K562 (cell line): ENCODE results near the gene SLIT1. TPM values are rescaled to one million over a fixed set of nuclear protein-coding genes. Genes with fewer than 3 reads are reported as not detected.

Source experiments
- AFF4 ChIP-seq: sonication (generic); formaldehyde crosslinking; IDR thresholded peaks from 2 replicates; pipeline ENCODE4 v1.8.0; 2023; ENCODE audit warnings: mild to moderate bottlenecking, missing genetic modification reagents
- CREB5 ChIP-seq: fragments of 250-450 bp; sonication (Bioruptor Pico); IDR thresholded peaks from 2 replicates; pipeline ENCODE4 v1.5.0; 2020; ENCODE audit warnings: mild to moderate bottlenecking
- CREM ChIP-seq: IDR thresholded peaks from 2 replicates; pipeline ENCODE4 v1.6.1; 2014; ENCODE audit warnings: antibody characterized with exemption, low read depth
- HES1 ChIP-seq: fragments of 450-650 bp; IDR thresholded peaks from 2 replicates; pipeline ENCODE4 v1.6.1; 2016; ENCODE audit warnings: low read depth, mild to moderate bottlenecking, moderate library complexity
- IFI16 ChIP-seq: fragments of 250-450 bp; sonication (Bioruptor Pico); IDR thresholded peaks from 2 replicates; pipeline ENCODE4 v2.1.2; 2022; ENCODE audit warnings: mild to moderate bottlenecking, inconsistent platforms
- JUNB ChIP-seq: fragments of 450-650 bp; formaldehyde crosslinking; conservative IDR thresholded peaks from 2 replicates; pipeline ENCODE4 v1.4.0; 2020; ENCODE audit warnings: mild to moderate bottlenecking
- PHB2 ChIP-seq: fragments of 450-650 bp; IDR thresholded peaks from 2 replicates; pipeline ENCODE4 v1.6.1; 2017; ENCODE audit warnings: low read depth
- RAD21 ChIP-seq, 2 experiments: fragments of 250-450 bp in 1 of 2; fragments of 450-650 bp in 1 of 2; sonication (Bioruptor Pico) in 1 of 2; formaldehyde crosslinking in 1 of 2; IDR thresholded peaks in 1 of 2; conservative IDR thresholded peaks in 1 of 2; 2 replicates each; pipeline versions ENCODE4 v1.4.0 to v1.8.0; 2020 to 2022; ENCODE audit warnings: mild to moderate bottlenecking in 2 of 2, moderate library complexity in 1 of 2
- SMAD1 ChIP-seq: fragments of 150-350 bp; IDR thresholded peaks from 2 replicates; pipeline ENCODE4 v1.6.1; 2014; ENCODE audit warnings: low read length, low read depth; ENCODE audit not compliant: partially characterized antibody
- THAP7 ChIP-seq: fragments of 250-450 bp; sonication (Bioruptor Pico); IDR thresholded peaks from 2 replicates; pipeline ENCODE4 v1.5.0; 2021
- ZBTB11 ChIP-seq, 3 experiments: fragments of 200-800 bp in 1 of 3; fragments of 250-450 bp in 1 of 3; fragments of 450-650 bp in 1 of 3; sonication (Bioruptor Pico) in 1 of 3; sonication (Bioruptor generic) in 1 of 3; formaldehyde crosslinking in 1 of 3; IDR thresholded peaks; 2 replicates each; pipeline versions ENCODE4 v1.6.1 to v1.8.0; 2016 to 2022; ENCODE audit warnings: mild to moderate bottlenecking in 2 of 3, missing genetic modification characterization in 2 of 3, missing compliant biosample characterization in 1 of 3, moderate library complexity in 1 of 3
- ZBTB2 ChIP-seq: fragments of 450-650 bp; IDR thresholded peaks from 2 replicates; pipeline ENCODE4 v1.6.1; 2016; ENCODE audit warnings: antibody characterized with exemption
- ZBTB8A ChIP-seq: fragments of 450-650 bp; IDR thresholded peaks from 2 replicates; pipeline ENCODE4 v1.6.1; 2018; ENCODE audit warnings: mild to moderate bottlenecking, moderate library complexity; ENCODE audit not compliant: partially characterized antibody
- ZEB2 ChIP-seq: fragments of 450-650 bp; IDR thresholded peaks from 2 replicates; pipeline ENCODE4 v1.6.1; 2016
- ZFP36 ChIP-seq: fragments of 150-350 bp; IDR thresholded peaks from 2 replicates; pipeline ENCODE4 v1.6.1; 2018; ENCODE audit warnings: low read length, low read depth; ENCODE audit not compliant: partially characterized antibody
- polyA plus RNA-seq, 8 experiments: library from polyadenylated mRNA; depleted of rRNA in 4 of 8; stranded (reverse) in 5 of 8; unstranded in 3 of 8; fragments of >200 nt; fragmentation: Nextera tagmentation in 2 of 8; fragmentation: Illumina TruSeq in 1 of 8; extraction: Ambion mirVana in 2 of 8; extraction: Trizol in 1 of 8; gene quantifications; 2 replicates each; pipeline versions ENCODE4 v1.2.1 to v1.2.3, GENCODE V29; 2011 to 2014; ENCODE audit warnings: inconsistent platforms in 1 of 8, missing spikeins in 1 of 8
- total RNA-seq, 7 experiments: library from RNA; depleted of rRNA in 6 of 7; stranded (reverse); fragments of >200 nt in 6 of 7; fragmentation: Illumina TruSeq in 2 of 7; extraction: Trizol in 2 of 7; gene quantifications; 2 replicates each; pipeline versions ENCODE4 v1.2.1 to v1.2.3, GENCODE V29; 2011 to 2021; ENCODE audit warnings: low replicate concordance in 1 of 7

SLIT1 gene
- total and polyA plus RNA-seq, 9 of the 15 experiments (the other 6 are each of a cell fraction or from before 2014, with no cell fraction given): 0.01 to 0.11 (median 0.04) TPM; not detected in 3

GRCh38 chr10:97081621-97082235 lies 104.0 kb downstream of the SLIT1 start (continued):
- TF ChIP-seq ZFP36 (no peak), RAD21 (CRISPR knock-in tag; conservative IDR thresholded peaks at IDR 0.05 in 1 of 2, IDR thresholded peaks at IDR 0.05 in 1 of 2) (peak; percentile 45 to 66), ZBTB8A (no peak), SMAD1 (no peak), IFI16 (CRISPR knock-in tag) (no peak), THAP7 (CRISPR knock-in tag) (no peak), AFF4 (0 out of 2 replicates have a peak, but pooled peaks have one; percentile 63), HES1 (no peak), ZBTB11 (CRISPR knock-in tag; IDR thresholded peaks at IDR 0.05) (no peak), PHB2 (no peak), CREM (peak; percentile 62; the same call in 1 of the 2 replicates), ZEB2 (no peak), ZBTB2 (no peak), JUNB (CRISPR knock-in tag) (no peak), CREB5 (CRISPR knock-in tag) (no peak)
